A673 (cell line): Measurements from ENCODE around the gene CENPT.

ENCODE experiments used
- EZH2 ChIP-seq: fragments of 200-600 bp; sonication (generic); IDR thresholded peaks from 2 replicates; pipeline ENCODE4 v1.6.1; 2017; ENCODE audit warnings: borderline replicate concordance, low read depth, mild to moderate bottlenecking, mixed read lengths, antibody characterized with exemption, low read length; ENCODE audit not compliant: poor library complexity, severe bottlenecking
- TF ChIP-seq, protein P1 (sequence below): fragments of 300-800, 200-600 bp; sonication (generic); conservative IDR thresholded peaks from 2 replicates; pipeline ENCODE4 v1.5.1; 2017; ENCODE audit warnings: low read depth, mild to moderate bottlenecking, antibody characterized with exemption, low read length, moderate library complexity, mixed read lengths

DNA sequence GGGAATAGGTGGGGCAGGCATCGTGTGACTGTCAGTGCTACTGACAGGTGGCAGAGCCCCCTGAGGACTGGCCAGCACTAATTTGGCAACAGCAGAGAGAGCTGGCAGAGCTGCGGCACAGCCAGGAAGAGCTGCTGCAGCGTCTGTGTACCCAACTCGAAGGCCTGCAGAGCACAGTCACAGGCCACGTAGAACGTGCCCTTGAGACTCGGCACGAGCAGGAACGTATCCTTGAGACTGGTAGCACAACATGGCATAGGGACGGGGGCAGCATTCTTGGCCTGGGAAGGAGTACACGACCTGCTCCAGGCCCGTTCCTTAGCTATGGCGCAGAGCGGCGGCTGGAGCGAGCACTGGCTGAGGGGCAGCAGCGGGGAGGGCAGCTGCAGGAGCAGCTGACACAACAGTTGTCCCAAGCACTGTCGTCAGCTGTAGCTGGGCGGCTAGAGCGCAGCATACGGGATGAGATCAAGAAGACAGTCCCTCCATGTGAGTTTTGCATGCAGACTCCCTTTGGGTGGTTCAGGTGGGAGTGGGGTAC lies 34.2 kb upstream of the CENPT start:
- no peak for TF ChIP-seq EZH2
- TF ChIP-seq, protein P1, sequence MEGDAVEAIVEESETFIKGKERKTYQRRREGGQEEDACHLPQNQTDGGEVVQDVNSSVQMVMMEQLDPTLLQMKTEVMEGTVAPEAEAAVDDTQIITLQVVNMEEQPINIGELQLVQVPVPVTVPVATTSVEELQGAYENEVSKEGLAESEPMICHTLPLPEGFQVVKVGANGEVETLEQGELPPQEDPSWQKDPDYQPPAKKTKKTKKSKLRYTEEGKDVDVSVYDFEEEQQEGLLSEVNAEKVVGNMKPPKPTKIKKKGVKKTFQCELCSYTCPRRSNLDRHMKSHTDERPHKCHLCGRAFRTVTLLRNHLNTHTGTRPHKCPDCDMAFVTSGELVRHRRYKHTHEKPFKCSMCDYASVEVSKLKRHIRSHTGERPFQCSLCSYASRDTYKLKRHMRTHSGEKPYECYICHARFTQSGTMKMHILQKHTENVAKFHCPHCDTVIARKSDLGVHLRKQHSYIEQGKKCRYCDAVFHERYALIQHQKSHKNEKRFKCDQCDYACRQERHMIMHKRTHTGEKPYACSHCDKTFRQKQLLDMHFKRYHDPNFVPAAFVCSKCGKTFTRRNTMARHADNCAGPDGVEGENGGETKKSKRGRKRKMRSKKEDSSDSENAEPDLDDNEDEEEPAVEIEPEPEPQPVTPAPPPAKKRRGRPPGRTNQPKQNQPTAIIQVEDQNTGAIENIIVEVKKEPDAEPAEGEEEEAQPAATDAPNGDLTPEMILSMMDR, result no peak
